ENCODE measurements around the gene ERG28.

- TF ChIP-seq CTCF (IDR thresholded peaks at IDR 0.05), result no peak
- TF ChIP-seq EZH2 (IDR thresholded peaks at IDR 0.05), result no peak
- TF ChIP-seq EZH2phosphoT487 (IDR thresholded peaks at IDR 0.05), result no peak
Measured at GRCh38 chr14:75660238-75660629, 442 bp downstream of the ERG28 start.

Measured in neural progenitor cell (in vitro differentiated cells).